HG03439 (cell line): ENCODE data around the gene VASH2.
"Not testable (repeated sequence)": the region's sequence is repeated elsewhere in the genome, so short reads cannot be mapped to it uniquely, and the experiment has no call there.

Experiments
- ATAC-seq: cut with Tn5 transposase; IDR thresholded peaks from one replicate; pipeline ENCODE4 v1.9.1; 2021; ENCODE audit warnings: mild to moderate bottlenecking, moderate library complexity; ENCODE audit not compliant: unreplicated experiment

VASH2 gene

GRCh38 chr1:212954514-212954913, 4.2 kb downstream of the VASH2 start:
- ATAC-seq, result no peak

GRCh38 chr1:212955098-212955497, 4.8 kb downstream of the VASH2 start:
- no peak for ATAC-seq

- ATAC-seq, result no peak
Observed at GRCh38 chr1:212955961-212956620, 5.8 kb downstream of the VASH2 start.

GRCh38 chr1:212957546-212957945, 7.2 kb downstream of the VASH2 start:
- no peak for ATAC-seq

- ATAC-seq, result no peak
Observed at GRCh38 chr1:212958175-212958574, 7.8 kb downstream of the VASH2 start.

GRCh38 chr1:212959266-212960220, 9.2 kb downstream of the VASH2 start:
- ATAC-seq, result peak; percentile 78

- no peak for ATAC-seq
Observed at GRCh38 chr1:212960932-212961331, 10.6 kb downstream of the VASH2 start.

- no peak for ATAC-seq
Observed at GRCh38 chr1:212962509-212962908, 12.2 kb downstream of the VASH2 start.

- ATAC-seq, result no peak
Observed at GRCh38 chr1:212964102-212964501, 13.8 kb downstream of the VASH2 start.

- ATAC-seq, result not testable (repeated sequence)
Observed at GRCh38 chr1:212964993-212965392, 14.7 kb downstream of the VASH2 start.

- ATAC-seq, result no peak
Observed at GRCh38 chr1:212966616-212967015, 16.3 kb downstream of the VASH2 start.

- ATAC-seq, result peak; percentile 42
Observed at GRCh38 chr1:212967801-212968200, 17.5 kb downstream of the VASH2 start.

GRCh38 chr1:212968368-212968863, 18.1 kb downstream of the VASH2 start:
- ATAC-seq, result peak; percentile 57

- ATAC-seq, result no peak
Observed at GRCh38 chr1:212970085-212970484, 19.7 kb downstream of the VASH2 start.

GRCh38 chr1:212971312-212971711, 21.0 kb downstream of the VASH2 start:
- no peak for ATAC-seq

- no peak for ATAC-seq
Observed at GRCh38 chr1:212973426-212973825, 23.1 kb downstream of the VASH2 start.

- no peak for ATAC-seq
Observed at GRCh38 chr1:212973899-212974298, 23.6 kb downstream of the VASH2 start.

GRCh38 chr1:212974711-212975110, 24.4 kb downstream of the VASH2 start:
- no peak for ATAC-seq

- ATAC-seq, result no peak
Observed at GRCh38 chr1:212975111-212975918, 25.0 kb downstream of the VASH2 start.

GRCh38 chr1:212976586-212976985, 26.2 kb downstream of the VASH2 start:
- no peak for ATAC-seq
